HUES48 (cell line): ENCODE data around the gene RABGAP1L.
"Not testable (repeated sequence)": the region's sequence is repeated elsewhere in the genome, so short reads cannot be mapped to it uniquely, and the experiment has no call there.

Experiments used
- H3K27ac ChIP-seq: one replicate; pipeline ENCODE4 v1.7.0; 2013; ENCODE audit warnings: low read depth, low read length, inconsistent platforms
- H3K27me3 ChIP-seq: 2 replicates; pipeline ENCODE4 v1.6.1; 2013; ENCODE audit warnings: mild to moderate bottlenecking, low read length; ENCODE audit not compliant: control insufficient read depth, insufficient read depth
- H3K36me3 ChIP-seq: 2 replicates; pipeline ENCODE4 v1.6.1; 2013; ENCODE audit warnings: low read length; ENCODE audit not compliant: control insufficient read depth, insufficient read depth
- H3K4me1 ChIP-seq: 2 replicates; pipeline ENCODE4 v1.6.1; 2013; ENCODE audit warnings: mild to moderate bottlenecking, low read length; ENCODE audit not compliant: control insufficient read depth, insufficient read depth
- H3K4me3 ChIP-seq: 2 replicates; pipeline ENCODE4 v1.5.1; 2013; ENCODE audit warnings: mild to moderate bottlenecking, low read depth, low read length
- H3K9ac ChIP-seq: 2 replicates; pipeline ENCODE4 v1.6.1; 2013; ENCODE audit warnings: mild to moderate bottlenecking, low read depth, low read length, moderate library complexity
- H3K9me3 ChIP-seq: 2 replicates; pipeline ENCODE4 v1.6.1; 2013; ENCODE audit warnings: low read length; ENCODE audit not compliant: control insufficient read depth, insufficient read depth

RABGAP1L gene

GRCh38 chr1:174243451-174244000 lies 84.2 kb downstream of the RABGAP1L start:
- no peak overlapping the region for H3K4me3 ChIP-seq
- H3K9ac ChIP-seq: no peak overlapping the region
- H3K36me3 ChIP-seq: peaks cover 10% of the 10 kb centered on the region; the same call in 1 of the 2 replicates
- no peak overlapping the region for H3K27ac ChIP-seq
- H3K4me1 ChIP-seq: no peaks in the 10 kb centered on the region
- H3K27me3 ChIP-seq: no peaks in the 10 kb centered on the region
- H3K9me3 ChIP-seq: no peaks in the 10 kb centered on the region; the same call in 1 of the 2 replicates

GRCh38 chr1:174244017-174244416 lies 84.7 kb downstream of the RABGAP1L start:
- Histone ChIP-seq H3K27me3 (no peaks in the 10 kb centered on the region), H3K4me1 (no peaks in the 10 kb centered on the region), H3K27ac (no peak overlapping the region), H3K36me3 (peaks cover 10% of the 10 kb centered on the region; the same call in 1 of the 2 replicates), H3K4me3 (no peak overlapping the region), H3K9me3 (no peaks in the 10 kb centered on the region; the same call in 1 of the 2 replicates), H3K9ac (no peak overlapping the region)

- no peaks in the 10 kb centered on the region for H3K9me3 ChIP-seq
- no peak overlapping the region for H3K27ac ChIP-seq
- peaks cover 10% of the 10 kb centered on the region; the same call in 1 of the 2 replicates for H3K36me3 ChIP-seq
- no peaks in the 10 kb centered on the region for H3K27me3 ChIP-seq
- H3K9ac ChIP-seq: no peak overlapping the region
- no peaks in the 10 kb centered on the region for H3K4me1 ChIP-seq
- no peak overlapping the region for H3K4me3 ChIP-seq
Observed at GRCh38 chr1:174247472-174247871, 88.2 kb downstream of the RABGAP1L start.

GRCh38 chr1:174248041-174248440 lies 88.7 kb downstream of the RABGAP1L start:
- no peaks in the 10 kb centered on the region for H3K9me3 ChIP-seq
- no peak overlapping the region for H3K27ac ChIP-seq
- no peak overlapping the region for H3K4me3 ChIP-seq
- H3K9ac ChIP-seq: no peak overlapping the region
- H3K27me3 ChIP-seq: no peaks in the 10 kb centered on the region
- peaks cover 10% of the 10 kb centered on the region; the same call in 1 of the 2 replicates for H3K36me3 ChIP-seq
- H3K4me1 ChIP-seq: no peaks in the 10 kb centered on the region

- H3K4me3 ChIP-seq, H3K27ac ChIP-seq: not testable (repeated sequence)
Observed at GRCh38 chr1:174256386-174256785, 97.1 kb downstream of the RABGAP1L start.

GRCh38 chr1:174258148-174258550 lies 98.8 kb downstream of the RABGAP1L start:
- Histone ChIP-seq H3K9me3 (no peaks in the 10 kb centered on the region), H3K36me3 (no peaks in the 10 kb centered on the region), H3K9ac (no peak overlapping the region), H3K27ac (no peak overlapping the region), H3K4me3 (no peak overlapping the region), H3K27me3 (no peaks in the 10 kb centered on the region), H3K4me1 (no peaks in the 10 kb centered on the region)

More at GRCh38 chr1:174256386-174256785, 97.1 kb downstream of the RABGAP1L start:
- H3K36me3 ChIP-seq, H3K27me3 ChIP-seq, H3K9me3 ChIP-seq, H3K9ac ChIP-seq, H3K4me1 ChIP-seq: not testable (repeated sequence)

GRCh38 chr1:174262349-174263241 lies 103.3 kb downstream of the RABGAP1L start:
- H3K4me3 ChIP-seq: no peak overlapping the region
- H3K4me1 ChIP-seq: no peaks in the 10 kb centered on the region
- no peak overlapping the region for H3K27ac ChIP-seq
- H3K27me3 ChIP-seq: no peaks in the 10 kb centered on the region
- H3K9me3 ChIP-seq: no peaks in the 10 kb centered on the region
- no peaks in the 10 kb centered on the region for H3K36me3 ChIP-seq
- no peak overlapping the region for H3K9ac ChIP-seq

- Histone ChIP-seq H3K4me1 (no peaks in the 10 kb centered on the region), H3K4me3 (no peak overlapping the region), H3K36me3 (no peaks in the 10 kb centered on the region), H3K9ac (no peak overlapping the region), H3K9me3 (no peaks in the 10 kb centered on the region), H3K27me3 (no peaks in the 10 kb centered on the region), H3K27ac (no peak overlapping the region)
Observed at GRCh38 chr1:174265282-174265681, 106.0 kb downstream of the RABGAP1L start.

GRCh38 chr1:174266476-174266875 lies 107.2 kb downstream of the RABGAP1L start:
- H3K4me3 ChIP-seq: no peak overlapping the region
- H3K27me3 ChIP-seq: no peaks in the 10 kb centered on the region
- H3K27ac ChIP-seq: no peak overlapping the region
- H3K36me3 ChIP-seq: no peaks in the 10 kb centered on the region
- no peak overlapping the region for H3K9ac ChIP-seq
- H3K9me3 ChIP-seq: no peaks in the 10 kb centered on the region
- H3K4me1 ChIP-seq: no peaks in the 10 kb centered on the region

GRCh38 chr1:174266991-174267612 lies 107.8 kb downstream of the RABGAP1L start:
- Histone ChIP-seq H3K9me3 (no peaks in the 10 kb centered on the region), H3K9ac (no peak overlapping the region), H3K27me3 (no peaks in the 10 kb centered on the region), H3K4me1 (no peaks in the 10 kb centered on the region), H3K27ac (no peak overlapping the region), H3K36me3 (no peaks in the 10 kb centered on the region), H3K4me3 (no peak overlapping the region)
